Omental fat pad (tissue), 4 donors: ENCODE results near the gene ECD. TPM values are rescaled to one million over a fixed set of nuclear protein-coding genes. Genes with fewer than 3 reads are reported as not detected.

Experiments
- ATAC-seq: fragments of 150-250 bp; one replicate; pipeline ENCODE4 v1.9.1; 2016; ENCODE audit warnings: mild to moderate bottlenecking, moderate library complexity; ENCODE audit not compliant: low FRiP score
- DNase-seq: peaks from one replicate; pipeline ENCODE4 v3.0.0-alpha.2; 2019; ENCODE audit warnings: low spot score
- CTCF ChIP-seq, 3 donors: fragments of 450-650 bp; IDR thresholded peaks; one replicate each; pipeline ENCODE4 v1.5.1; 2016 to 2017; ENCODE audit warnings: antibody characterized with exemption in 3 of 3, mild to moderate bottlenecking in 3 of 3, moderate library complexity in 2 of 3
- total RNA-seq, 4 donors: library from RNA; depleted of rRNA; stranded (reverse); fragments of >200 nt; gene quantifications; one replicate each; pipeline ENCODE4 v1.1.0, GENCODE V29; 2016

Gene ECD
- total RNA-seq, 4 donors from 2014 or later: 24.9 to 43.4 (median 35.5) TPM

- no peak for TF ChIP-seq CTCF (IDR thresholded peaks at IDR 0.05)
- ATAC-seq: no peak
Measured at GRCh38 chr10:73174148-73174925, 6.5 kb upstream of the ECD start.

GRCh38 chr10:73172867-73173266 lies 5.1 kb upstream of the ECD start:
- DNase-seq (no peak), ATAC-seq (no peak)
- no peak for TF ChIP-seq CTCF (IDR thresholded peaks at IDR 0.05)

More at GRCh38 chr10:73174148-73174925, 6.5 kb upstream of the ECD start:
- DNase-seq: no peak

GRCh38 chr10:73169320-73169719 lies 1.5 kb upstream of the ECD start:
- no peak for ATAC-seq
- TF ChIP-seq CTCF (IDR thresholded peaks at IDR 0.05): no peak
- no peak for DNase-seq

- no peak for TF ChIP-seq CTCF (IDR thresholded peaks at IDR 0.05)
Measured at GRCh38 chr10:73168465-73168803, 626 bp upstream of the ECD start.

GRCh38 chr10:73167458-73167782 lies 388 bp downstream of the ECD start:
- DNase-seq (no peak), ATAC-seq (peak; percentile 22)
- no peak for TF ChIP-seq CTCF (IDR thresholded peaks at IDR 0.05)

More at GRCh38 chr10:73168465-73168803, 626 bp upstream of the ECD start:
- ATAC-seq (no peak), DNase-seq (no peak)

GRCh38 chr10:73166972-73167371 lies 836 bp downstream of the ECD start:
- TF ChIP-seq CTCF (IDR thresholded peaks at IDR 0.05): no peak
- DNase-seq (no peak), ATAC-seq (no peak)

GRCh38 chr10:73163096-73163495 lies 4.7 kb downstream of the ECD start:
- ATAC-seq (no peak), DNase-seq (no peak)
- TF ChIP-seq CTCF (IDR thresholded peaks at IDR 0.05): no peak
